ENCODE measurements around the gene INPP4B. TPM values are rescaled to one million over a fixed set of nuclear protein-coding genes. Genes with fewer than 3 reads are reported as not detected.

The INPP4B gene
- total and polyA plus RNA-seq, 2 donors (not counting 1 experiment from before 2014, with no cell fraction given), result 19.7 to 22.2 TPM

- Histone ChIP-seq H4K20me1 (ENCODE audit: control insufficient read depth, extremely low read depth, insufficient read depth, low read length) (no peaks in the 10 kb centered on the region), H3K4me3 (replicated peaks in 1 of 4; ENCODE audit: control extremely low read depth in 1 of 4, insufficient read depth in 1 of 4, low read depth in 3 of 4, low read length in 4 of 4) (no peak overlapping the region), H2AFZ (ENCODE audit: low read length) (no peak overlapping the region), H3K4me2 (ENCODE audit: extremely low read depth, insufficient read depth, low read length) (no peak overlapping the region), H3K9ac (ENCODE audit: insufficient read depth, low read length) (no peak overlapping the region), H3K79me2 (ENCODE audit: control insufficient read depth, insufficient read depth, low read length) (no peaks in the 10 kb centered on the region), H3K27me3 (ENCODE audit: control insufficient read depth, insufficient read depth, low read length) (no peaks in the 10 kb centered on the region), H3K36me3 (ENCODE audit: control insufficient read depth, insufficient read depth, low read length) (no peaks in the 10 kb centered on the region), H3K4me1 (ENCODE audit: control insufficient read depth, extremely low read depth, insufficient read depth, low read length) (no peaks in the 10 kb centered on the region), H3K9me3 (ENCODE audit: control insufficient read depth, insufficient read depth, low read depth, low read length) (no peaks in the 10 kb centered on the region), H3K27ac (ENCODE audit: insufficient read depth, low read length) (no peak overlapping the region)
- TF ChIP-seq CTCF (conservative IDR thresholded peaks at IDR 0.05 in 1 of 2, IDR thresholded peaks at IDR 0.05 in 1 of 2; ENCODE audit: low read depth in 1 of 2, low read length in 2 of 2) (no peak), EZH2 (IDR thresholded peaks at IDR 0.05; ENCODE audit: low read length, missing control alignments) (no peak)
- DNase-seq (ENCODE audit: low read depth in 2 of 2), result peak in 1 of 2 donors; percentile 34
These were observed 10.5 kb upstream of the INPP4B start for GRCh38 chr4:142856576-142856975.

GRCh38 chr4:142850478-142850877 is 4.4 kb upstream of the INPP4B start:
- DNase-seq (ENCODE audit: low read depth in 2 of 2), result no peak
- Histone ChIP-seq H3K4me3 (replicated peaks in 1 of 4; ENCODE audit: control extremely low read depth in 1 of 4, insufficient read depth in 1 of 4, low read depth in 3 of 4, low read length in 4 of 4) (no peak overlapping the region), H2AFZ (ENCODE audit: low read length) (no peak overlapping the region)

More at GRCh38 chr4:142850478-142850877, 4.4 kb upstream of the INPP4B start:
- Histone ChIP-seq H3K4me1 (ENCODE audit: control insufficient read depth, extremely low read depth, insufficient read depth, low read length) (no peaks in the 10 kb centered on the region), H3K79me2 (ENCODE audit: control insufficient read depth, insufficient read depth, low read length) (no peaks in the 10 kb centered on the region), H3K36me3 (ENCODE audit: control insufficient read depth, insufficient read depth, low read length) (no peaks in the 10 kb centered on the region), H4K20me1 (ENCODE audit: control insufficient read depth, extremely low read depth, insufficient read depth, low read length) (no peaks in the 10 kb centered on the region), H3K27ac (ENCODE audit: insufficient read depth, low read length) (no peak overlapping the region), H3K9me3 (ENCODE audit: control insufficient read depth, insufficient read depth, low read depth, low read length) (no peaks in the 10 kb centered on the region), H3K27me3 (ENCODE audit: control insufficient read depth, insufficient read depth, low read length) (peaks cover 9% of the 10 kb centered on the region), H3K9ac (ENCODE audit: insufficient read depth, low read length) (no peak overlapping the region), H3K4me2 (ENCODE audit: extremely low read depth, insufficient read depth, low read length) (no peak overlapping the region)
- TF ChIP-seq CTCF (conservative IDR thresholded peaks at IDR 0.05 in 1 of 2, IDR thresholded peaks at IDR 0.05 in 1 of 2; ENCODE audit: low read depth in 1 of 2, low read length in 2 of 2) (peak; percentile 28 to 41), EZH2 (IDR thresholded peaks at IDR 0.05; ENCODE audit: low read length, missing control alignments) (no peak)

Data from fibroblast of lung (primary cell).